GM12865 (cell line): Measurements from ENCODE around the gene PPP1R2.
"Not testable (repeated sequence)": the region's sequence is repeated elsewhere in the genome, so short reads cannot be mapped to it uniquely, and the experiment has no call there.

Experiments used
- DNase-seq: peaks from one replicate; pipeline ENCODE4 v3.0.0; 2010; ENCODE audit warnings: low read depth
- H3K4me3 ChIP-seq: 2 replicates; pipeline ENCODE4 v1.5.1; 2011; ENCODE audit warnings: mild to moderate bottlenecking, low read depth, low read length, control low read depth
- TF ChIP-seq, protein P1 (sequence below): IDR thresholded peaks from 2 replicates; pipeline ENCODE4 v1.5.1; 2011; ENCODE audit warnings: low read length, control low read depth, low read depth, inconsistent platforms; ENCODE audit not compliant: insufficient read depth; ENCODE audit errors: missing control alignments

PPP1R2 gene

GRCh38 chr3:195508185-195508584 lies 34.9 kb downstream of the PPP1R2 start:
- no peak for DNase-seq
- TF ChIP-seq, protein P1, sequence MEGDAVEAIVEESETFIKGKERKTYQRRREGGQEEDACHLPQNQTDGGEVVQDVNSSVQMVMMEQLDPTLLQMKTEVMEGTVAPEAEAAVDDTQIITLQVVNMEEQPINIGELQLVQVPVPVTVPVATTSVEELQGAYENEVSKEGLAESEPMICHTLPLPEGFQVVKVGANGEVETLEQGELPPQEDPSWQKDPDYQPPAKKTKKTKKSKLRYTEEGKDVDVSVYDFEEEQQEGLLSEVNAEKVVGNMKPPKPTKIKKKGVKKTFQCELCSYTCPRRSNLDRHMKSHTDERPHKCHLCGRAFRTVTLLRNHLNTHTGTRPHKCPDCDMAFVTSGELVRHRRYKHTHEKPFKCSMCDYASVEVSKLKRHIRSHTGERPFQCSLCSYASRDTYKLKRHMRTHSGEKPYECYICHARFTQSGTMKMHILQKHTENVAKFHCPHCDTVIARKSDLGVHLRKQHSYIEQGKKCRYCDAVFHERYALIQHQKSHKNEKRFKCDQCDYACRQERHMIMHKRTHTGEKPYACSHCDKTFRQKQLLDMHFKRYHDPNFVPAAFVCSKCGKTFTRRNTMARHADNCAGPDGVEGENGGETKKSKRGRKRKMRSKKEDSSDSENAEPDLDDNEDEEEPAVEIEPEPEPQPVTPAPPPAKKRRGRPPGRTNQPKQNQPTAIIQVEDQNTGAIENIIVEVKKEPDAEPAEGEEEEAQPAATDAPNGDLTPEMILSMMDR, result no peak
- H3K4me3 ChIP-seq, result no peak overlapping the region

- TF ChIP-seq, protein P1, result no peak
- no peak for DNase-seq
- no peak overlapping the region for H3K4me3 ChIP-seq
Observed at GRCh38 chr3:195475614-195476013, 67.5 kb downstream of the PPP1R2 start.

DNA sequence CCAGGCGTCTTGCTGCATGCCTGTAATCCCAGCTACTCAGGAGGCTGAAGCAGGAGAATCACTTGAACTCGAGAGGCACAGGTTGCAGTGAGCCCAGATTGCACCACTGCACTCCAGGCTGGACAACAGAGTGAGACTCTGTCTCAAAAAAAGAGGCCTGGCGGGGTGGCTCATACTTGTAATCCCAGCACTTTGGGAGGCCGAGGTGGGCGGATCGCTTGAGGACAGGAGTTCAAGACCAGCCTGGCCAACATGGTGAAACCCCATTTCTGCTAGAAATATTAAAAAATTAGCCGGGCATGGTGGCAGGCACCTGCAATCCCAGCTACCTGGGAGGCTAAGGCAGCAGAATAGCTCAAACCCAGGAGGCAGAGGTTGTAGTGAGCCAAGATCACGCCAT lies 68.0 kb downstream of the PPP1R2 start:
- DNase-seq, H3K4me3 ChIP-seq: not testable (repeated sequence)

DNA sequence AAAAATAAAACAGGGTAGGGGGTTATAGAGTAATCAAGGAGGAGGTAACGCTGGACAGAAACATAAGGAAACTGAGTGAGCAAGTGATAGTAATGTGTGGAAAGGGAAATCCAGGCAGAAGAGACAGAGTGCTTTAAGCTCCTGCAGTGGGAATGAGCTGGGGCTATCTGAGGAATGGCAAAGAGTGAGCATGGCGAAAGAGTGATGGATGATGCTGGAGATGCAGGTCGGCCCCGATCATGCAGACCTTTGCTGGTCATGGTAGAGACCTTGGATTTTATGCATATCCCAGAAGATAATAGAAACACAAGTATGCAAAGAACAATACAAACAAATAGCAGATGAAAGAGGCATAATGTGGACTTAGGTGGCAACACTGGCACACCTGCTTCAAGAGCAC lies 74.3 kb downstream of the PPP1R2 start:
- no peak overlapping the region for H3K4me3 ChIP-seq
- no peak for DNase-seq
- TF ChIP-seq, protein P1, result no peak

DNA sequence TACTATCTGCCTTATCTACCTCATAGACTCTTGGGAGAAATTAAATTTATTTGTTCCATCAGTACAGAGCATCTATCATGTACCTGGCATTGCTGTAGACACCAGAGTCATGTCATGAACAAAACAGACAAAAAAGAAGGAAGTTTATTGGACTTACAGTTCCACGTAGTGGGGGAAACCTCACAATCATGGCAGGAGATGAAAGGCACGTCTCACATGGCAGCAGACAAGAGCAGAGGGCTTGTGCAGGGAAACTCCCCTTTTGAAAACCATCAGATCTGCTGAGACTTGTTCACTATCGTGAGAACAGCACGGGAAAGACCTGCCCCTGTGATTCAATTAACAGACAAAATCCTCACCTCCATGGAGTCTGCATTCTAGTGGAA lies 74.7 kb downstream of the PPP1R2 start:
- DNase-seq, result no peak
- TF ChIP-seq, protein P1, result no peak

GRCh38 chr3:195467641-195468390 lies 75.3 kb downstream of the PPP1R2 start:
- DNase-seq, result no peak
- TF ChIP-seq, protein P1, result no peak

More for the DNA sequence above, 74.7 kb downstream of the PPP1R2 start:
- no peak overlapping the region for H3K4me3 ChIP-seq

DNA sequence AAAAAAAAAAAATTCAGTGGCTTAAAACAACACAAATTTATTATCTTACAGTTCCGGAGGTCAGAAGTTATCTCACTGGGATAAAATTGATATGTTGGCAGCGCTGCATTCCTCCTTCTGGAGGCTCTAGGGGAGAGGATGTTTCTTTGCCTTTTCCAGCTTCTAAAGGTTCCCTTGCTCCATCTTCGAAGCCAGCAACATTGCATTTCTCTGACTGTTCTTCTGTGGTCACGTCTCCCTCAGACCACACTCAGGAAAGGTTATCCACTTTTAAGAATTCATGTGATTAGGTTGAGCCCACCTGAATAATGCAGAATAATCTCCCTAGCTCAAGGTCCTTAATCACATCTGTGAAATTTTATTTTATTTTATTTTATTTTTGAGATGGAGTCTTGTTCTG lies 76.9 kb downstream of the PPP1R2 start:
- no peak overlapping the region for H3K4me3 ChIP-seq
- DNase-seq, result no peak
- TF ChIP-seq, protein P1, result no peak

More at GRCh38 chr3:195467641-195468390, 75.3 kb downstream of the PPP1R2 start:
- H3K4me3 ChIP-seq, result no peak overlapping the region
